ENCODE measurements around the gene MAP2.

GRCh38 chr2:209596262-209596661 lies 172.4 kb downstream of the MAP2 start:
- TF ChIP-seq POLR2AphosphoS5 (IDR thresholded peaks at IDR 0.05) = no peak
- TF ChIP-seq CTCF (IDR thresholded peaks at IDR 0.05) = no peak
- no peak for TF ChIP-seq POLR2A (IDR thresholded peaks at IDR 0.05)
